Activated CD4-positive, alpha-beta T cell treated with anti-CD3 and anti-CD28 coated beads for 4 hours (primary cell): ENCODE measurements around the gene TBC1D22A.
"Not testable (repeated sequence)": the region's sequence is repeated elsewhere in the genome, so short reads cannot be mapped to it uniquely, and the experiment has no call there.

Experiments
- DNase-seq, 2 donors: peaks; one replicate each; pipeline ENCODE4 v3.0.0-alpha.2; 2020

Gene TBC1D22A

GRCh38 chr22:47166446-47167016, 404.1 kb downstream of the TBC1D22A start:
- DNase-seq: no peak

GRCh38 chr22:47167056-47167455, 404.6 kb downstream of the TBC1D22A start:
- DNase-seq: no peak

GRCh38 chr22:47167921-47168320, 405.5 kb downstream of the TBC1D22A start:
- not testable (repeated sequence) for DNase-seq

DNA sequence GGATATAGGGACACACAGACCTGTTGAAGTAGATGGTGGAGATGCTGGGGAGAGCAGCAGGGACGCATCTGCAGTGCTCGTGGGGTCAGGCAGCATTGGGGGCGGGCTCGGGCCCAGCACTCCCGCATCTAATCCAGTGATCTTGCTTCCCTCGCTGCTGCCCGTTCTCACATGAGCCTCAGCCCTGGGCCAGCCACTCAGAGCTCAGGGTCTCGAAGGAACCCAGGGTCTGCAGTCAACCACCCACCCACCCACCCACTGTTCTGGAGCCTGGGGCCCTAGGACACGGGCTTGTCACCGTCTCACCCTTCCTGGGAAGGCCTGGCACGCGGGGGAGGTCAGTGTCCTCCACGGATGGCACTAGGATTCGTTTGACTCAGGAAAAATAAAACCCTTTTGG, 406.0 kb downstream of the TBC1D22A start:
- DNase-seq: no peak

GRCh38 chr22:47168900-47169800, 406.7 kb downstream of the TBC1D22A start:
- no peak for DNase-seq

- no peak for DNase-seq
Measured at GRCh38 chr22:47169801-47170140, 407.3 kb downstream of the TBC1D22A start.

- not testable (repeated sequence) for DNase-seq
Measured at GRCh38 chr22:47170511-47171440, 408.3 kb downstream of the TBC1D22A start.

DNA sequence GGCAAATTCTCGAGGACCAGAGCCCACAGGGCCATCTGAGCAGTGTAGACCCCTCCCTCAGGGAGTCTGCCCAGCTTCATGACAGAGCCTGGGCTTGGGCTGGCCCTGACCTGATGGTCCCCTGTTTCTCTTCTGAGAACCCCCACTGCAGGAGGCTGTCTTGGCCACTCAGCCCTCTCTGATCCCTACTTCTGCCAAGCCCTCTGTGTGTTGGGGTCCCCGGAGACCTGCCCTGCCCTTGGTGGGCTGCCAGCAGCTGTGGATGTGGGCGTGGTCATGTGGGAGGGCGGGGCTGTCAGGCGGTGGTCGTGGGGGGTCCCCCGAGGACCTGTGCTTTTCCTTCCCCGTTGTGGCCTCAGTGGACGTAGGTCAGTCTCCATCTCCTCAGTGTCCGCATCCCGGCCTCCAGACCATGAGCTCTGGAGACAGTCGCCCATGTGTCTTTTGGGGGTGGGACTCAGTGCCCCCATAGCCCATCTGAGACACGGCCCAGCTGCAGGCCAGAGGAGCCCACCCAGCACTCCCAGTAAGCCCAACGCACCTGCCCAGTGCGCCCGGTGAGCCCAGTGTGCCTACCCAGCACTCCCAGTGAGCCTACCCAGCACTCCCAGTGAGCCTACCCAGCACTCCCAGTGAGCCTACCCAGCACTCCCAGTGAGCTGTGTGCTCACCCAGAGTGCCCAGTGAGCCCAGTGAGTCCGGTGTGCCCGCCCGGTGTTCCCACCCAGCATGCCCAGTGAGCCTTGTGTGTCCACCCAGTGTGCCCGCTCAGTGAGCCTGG, 409.2 kb downstream of the TBC1D22A start:
- DNase-seq: no peak

- no peak for DNase-seq
Measured at GRCh38 chr22:47172771-47173534, 410.5 kb downstream of the TBC1D22A start.

DNA sequence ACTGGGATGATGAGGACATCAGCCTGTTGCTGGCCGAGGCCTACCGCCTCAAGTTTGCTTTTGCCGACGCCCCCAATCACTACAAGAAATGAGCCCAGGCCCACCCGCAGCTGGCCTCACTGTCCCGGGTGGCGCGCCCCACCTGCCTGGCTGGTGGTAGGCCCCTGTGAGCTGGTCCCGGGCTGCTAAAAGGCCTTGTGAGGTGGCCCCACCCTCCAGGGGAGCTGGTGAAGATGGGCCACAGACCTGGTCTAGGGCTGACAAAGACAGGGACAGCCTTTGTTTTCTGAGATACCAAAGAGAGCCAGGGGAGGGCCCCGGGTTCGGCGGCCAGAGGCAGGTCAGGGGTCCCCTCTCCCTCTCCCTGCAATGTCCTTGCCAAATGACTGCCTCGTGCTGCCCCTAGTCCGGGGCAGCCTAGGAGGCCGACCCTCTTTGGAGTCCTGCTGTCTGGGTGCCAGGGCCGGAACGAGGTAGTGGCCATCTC, 411.1 kb downstream of the TBC1D22A start:
- no peak for DNase-seq

DNA sequence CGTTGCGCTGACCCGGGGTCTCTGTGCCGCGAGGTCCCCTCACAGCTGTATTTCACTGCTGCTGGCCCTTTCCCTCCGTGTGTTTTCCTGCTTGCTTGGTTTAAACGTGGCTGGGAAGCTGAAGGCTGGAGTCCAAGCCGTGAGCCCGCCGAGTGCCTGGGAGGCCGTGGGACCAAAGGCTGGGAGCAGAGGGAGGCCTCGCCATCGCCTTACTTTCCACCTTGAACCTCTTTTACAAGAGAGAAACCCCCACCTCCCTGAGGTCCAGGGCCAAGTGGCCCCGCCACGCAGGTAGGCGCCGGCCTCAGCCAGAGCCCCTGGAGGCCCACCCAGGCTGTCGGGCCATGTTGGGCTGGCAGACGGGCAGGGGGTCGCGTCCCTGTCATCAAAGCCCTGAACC, 411.6 kb downstream of the TBC1D22A start:
- DNase-seq: no peak

DNA sequence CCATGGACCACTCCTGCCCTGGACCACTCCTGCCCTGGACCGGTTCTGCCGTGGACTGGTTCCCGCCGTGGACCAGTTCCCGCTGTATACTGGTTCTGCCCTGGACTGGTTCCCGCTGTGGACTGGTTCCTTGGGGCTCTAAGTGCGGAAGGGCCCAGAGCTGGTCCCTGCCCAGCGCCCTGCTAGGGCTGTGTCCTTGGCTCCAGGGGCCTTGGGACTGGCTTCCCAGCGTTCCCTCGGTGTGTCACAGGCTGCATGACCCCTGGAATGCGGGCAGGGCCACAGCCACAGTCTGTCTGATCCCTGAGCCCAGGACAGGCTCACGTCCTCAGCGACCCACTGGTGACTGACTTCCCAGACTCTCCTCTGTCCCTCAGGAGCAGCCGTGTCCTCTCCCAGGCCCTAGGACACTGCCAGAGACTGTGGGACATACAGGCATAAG, 412.2 kb downstream of the TBC1D22A start:
- DNase-seq: no peak

DNA sequence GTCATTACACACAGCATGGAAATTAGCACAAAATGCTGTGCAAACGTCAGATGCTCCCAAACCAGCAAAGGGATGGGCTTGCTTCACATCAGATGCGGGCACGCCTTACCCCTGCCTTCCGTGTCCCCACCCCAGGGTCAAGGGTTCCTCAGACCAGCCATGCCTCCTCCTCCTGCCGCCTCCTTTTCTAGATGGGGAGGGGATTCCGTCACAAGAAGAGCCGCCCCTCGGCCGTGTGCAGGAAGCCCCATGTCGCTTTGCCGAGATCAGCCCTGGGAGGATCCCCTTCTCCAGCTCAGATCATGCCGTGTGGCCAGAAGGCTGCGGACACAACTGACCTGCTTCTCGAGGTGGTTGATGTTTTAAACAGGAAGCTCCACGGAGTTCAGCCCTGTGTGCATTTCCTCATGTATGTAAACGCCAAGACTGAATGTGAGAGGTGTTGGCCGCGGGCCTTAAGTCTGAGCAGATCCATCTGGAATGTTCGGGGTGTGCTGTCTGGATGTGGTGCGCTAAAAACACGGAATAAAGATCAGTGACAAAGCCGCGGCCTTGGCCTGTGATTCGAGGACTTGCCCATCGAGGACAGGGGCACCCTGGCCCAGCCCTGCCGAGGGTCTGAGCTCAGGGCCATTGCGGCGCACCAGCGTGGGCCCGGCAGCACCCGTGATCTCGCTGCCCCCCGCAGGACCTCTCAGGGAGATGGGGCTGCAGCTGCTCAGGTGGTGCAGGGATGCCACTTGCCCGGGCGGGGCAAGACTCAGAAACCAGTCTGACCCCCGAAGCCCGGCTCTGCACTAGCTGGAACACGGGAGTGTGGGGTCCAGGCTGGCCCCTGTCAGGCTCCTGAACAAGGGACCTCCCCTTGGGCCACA, 412.9 kb downstream of the TBC1D22A start:
- no peak for DNase-seq

- DNase-seq: no peak
Measured at GRCh38 chr22:47176026-47176389, 413.6 kb downstream of the TBC1D22A start.

DNA sequence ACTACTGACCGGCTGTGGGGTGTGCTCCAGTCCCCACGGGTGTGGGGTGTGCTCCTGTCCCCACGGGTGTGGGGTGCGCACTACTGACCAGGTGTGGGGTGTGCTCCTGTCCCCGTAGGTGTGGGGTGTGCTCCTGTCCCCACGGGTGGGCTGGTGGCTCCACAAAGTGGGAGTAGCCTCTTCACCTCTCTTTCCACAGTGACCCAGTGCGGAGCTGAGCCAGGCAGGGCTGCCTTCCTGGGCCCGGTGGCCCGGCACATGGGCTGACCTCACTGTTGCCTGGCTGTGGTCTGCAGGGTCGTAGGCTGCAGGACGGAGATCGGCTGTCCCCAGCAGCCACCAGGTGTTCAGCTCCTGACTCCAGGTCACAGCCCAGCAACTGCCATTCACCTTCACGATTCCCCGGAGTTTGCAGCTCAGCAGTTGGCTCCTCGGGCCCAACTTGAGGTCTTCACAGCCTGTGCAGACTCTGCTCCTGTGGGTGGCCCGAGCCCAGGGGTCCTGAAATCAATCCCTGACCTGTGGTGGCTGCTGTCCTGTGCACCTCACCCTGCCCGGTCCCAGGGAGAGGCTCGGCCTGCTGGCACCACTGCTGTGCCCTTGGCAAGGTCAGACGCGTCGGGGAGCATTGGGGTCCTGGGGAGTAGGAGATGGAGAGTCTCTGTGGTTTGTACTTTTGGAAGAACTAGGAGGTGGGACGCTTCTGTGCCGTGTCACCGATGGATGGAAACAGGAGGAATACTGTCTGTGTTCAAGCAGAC, 414.3 kb downstream of the TBC1D22A start:
- no peak for DNase-seq

DNA sequence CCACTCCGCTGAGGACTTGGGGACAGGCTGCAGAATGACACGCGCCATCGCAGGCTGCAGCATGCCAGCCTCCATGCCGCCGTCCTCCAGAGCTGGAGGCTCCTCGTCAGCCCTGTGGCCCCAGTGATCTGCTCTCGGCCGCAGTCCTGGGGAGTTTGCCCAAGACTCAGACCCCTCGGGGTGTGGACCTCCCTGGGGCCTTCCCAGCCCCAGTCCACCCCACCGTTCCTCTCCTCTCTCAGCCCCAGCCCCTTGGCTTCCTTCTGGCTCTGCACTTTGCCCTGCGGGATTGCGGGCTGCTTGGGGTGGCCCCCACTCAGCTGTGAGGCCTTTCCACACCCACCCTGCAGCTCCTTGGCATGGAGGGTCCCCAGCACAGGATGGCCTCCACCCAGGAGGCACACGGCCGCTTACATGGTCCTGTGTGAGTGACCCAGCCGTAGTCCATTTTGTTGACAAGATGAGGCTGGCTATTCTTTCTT, 414.9 kb downstream of the TBC1D22A start:
- DNase-seq: no peak

GRCh38 chr22:47178339-47178738, 415.9 kb downstream of the TBC1D22A start:
- DNase-seq: no peak

DNA sequence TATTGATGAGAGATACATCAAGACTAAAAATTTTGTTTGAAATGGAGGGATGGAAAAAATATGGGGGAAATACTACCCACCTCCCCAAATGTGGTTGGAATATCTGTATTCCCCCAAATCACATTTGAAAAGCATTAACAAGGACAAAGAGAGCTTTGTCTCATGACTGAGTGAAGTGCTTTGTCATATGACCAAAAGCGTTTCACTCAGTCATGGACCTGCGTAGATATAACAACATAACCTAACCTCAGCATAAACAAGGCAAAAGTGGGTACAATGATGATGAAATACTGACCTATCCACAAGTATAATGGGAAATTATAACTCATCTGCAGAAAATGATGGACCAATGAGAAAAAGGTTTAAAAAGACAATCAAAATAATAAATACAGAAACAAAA, 418.3 kb downstream of the TBC1D22A start:
- no peak for DNase-seq

GRCh38 chr22:47187176-47187957, 424.9 kb downstream of the TBC1D22A start:
- no peak for DNase-seq
